HCT116 (cell line): ENCODE results near the gene ARSJ.

Experiments
- EZH2 ChIP-seq: fragments of 200-600 bp; sonication (generic); IDR thresholded peaks from 2 replicates; pipeline ENCODE4 v1.6.1; 2017; ENCODE audit warnings: antibody characterized with exemption, mixed run types
- EZH2phosphoT487 ChIP-seq: fragments of 200-600 bp; IDR thresholded peaks from 2 replicates; pipeline ENCODE4 v1.6.1; 2018; ENCODE audit warnings: antibody characterized with exemption, borderline replicate concordance
- POLR2A ChIP-seq: IDR thresholded peaks from 2 replicates; pipeline ENCODE4 v1.7.0; 2011; ENCODE audit warnings: borderline replicate concordance; ENCODE audit not compliant: insufficient read depth, insufficient read length; ENCODE audit errors: extremely low read depth
- RAD21 ChIP-seq: IDR thresholded peaks from 2 replicates; pipeline ENCODE4 v1.6.1; 2012; ENCODE audit warnings: low read depth, mild to moderate bottlenecking
- TCF7L2 ChIP-seq: IDR thresholded peaks from 2 replicates; pipeline ENCODE4 v1.7.0; 2011; ENCODE audit warnings: borderline replicate concordance, inconsistent platforms; ENCODE audit not compliant: insufficient read depth, insufficient read length; ENCODE audit errors: extremely low read depth
- YY1 ChIP-seq: IDR thresholded peaks from 2 replicates; pipeline ENCODE4 v1.6.1; 2011; ENCODE audit warnings: low read length, low read depth, moderate library complexity, mild to moderate bottlenecking; ENCODE audit not compliant: insufficient replicate concordance; ENCODE audit errors: extremely low read depth
- TF ChIP-seq, protein P1 (sequence below): IDR thresholded peaks from 2 replicates; pipeline ENCODE4 v1.6.1; 2012; ENCODE audit warnings: low read depth
- TF ChIP-seq, protein P2 (sequence below), 3 experiments: fragments of 200-600 bp in 1 of 3; sonication (generic) in 1 of 3; IDR thresholded peaks in 2 of 3; conservative IDR thresholded peaks in 1 of 3; 2 replicates each; pipeline ENCODE4 v1.5.1; 2012 to 2017; ENCODE audit warnings: low read depth in 2 of 3, low read length in 2 of 3, antibody characterized with exemption in 1 of 3, borderline replicate concordance in 1 of 3, control low read depth in 1 of 3, mild to moderate bottlenecking in 1 of 3, mixed read lengths in 1 of 3, mixed run types in 1 of 3, moderate library complexity in 1 of 3; ENCODE audit not compliant: insufficient read depth in 1 of 3
- TF ChIP-seq, protein P3 (sequence below): IDR thresholded peaks from 2 replicates; pipeline ENCODE4 v1.6.1; 2012

DNA sequence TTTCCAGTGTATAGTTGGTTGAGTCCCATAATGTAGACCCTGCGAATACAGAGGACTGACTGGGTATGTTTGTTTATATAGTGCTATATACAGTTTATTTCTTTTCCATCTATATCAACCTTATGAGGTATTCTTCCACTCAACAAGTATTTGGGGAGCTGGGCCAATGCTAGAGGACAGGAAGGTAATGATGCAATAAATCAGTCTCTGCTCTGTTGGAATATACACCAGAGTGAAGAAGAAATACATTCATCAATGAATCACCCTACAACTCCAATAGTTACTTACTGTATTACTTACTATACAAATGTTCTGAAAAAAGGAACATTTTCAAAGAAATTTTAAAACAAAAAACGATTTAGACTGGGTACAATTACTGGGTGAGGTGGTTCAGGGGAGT, 2.1 kb upstream of the ARSJ start:
- TF ChIP-seq, protein P1, sequence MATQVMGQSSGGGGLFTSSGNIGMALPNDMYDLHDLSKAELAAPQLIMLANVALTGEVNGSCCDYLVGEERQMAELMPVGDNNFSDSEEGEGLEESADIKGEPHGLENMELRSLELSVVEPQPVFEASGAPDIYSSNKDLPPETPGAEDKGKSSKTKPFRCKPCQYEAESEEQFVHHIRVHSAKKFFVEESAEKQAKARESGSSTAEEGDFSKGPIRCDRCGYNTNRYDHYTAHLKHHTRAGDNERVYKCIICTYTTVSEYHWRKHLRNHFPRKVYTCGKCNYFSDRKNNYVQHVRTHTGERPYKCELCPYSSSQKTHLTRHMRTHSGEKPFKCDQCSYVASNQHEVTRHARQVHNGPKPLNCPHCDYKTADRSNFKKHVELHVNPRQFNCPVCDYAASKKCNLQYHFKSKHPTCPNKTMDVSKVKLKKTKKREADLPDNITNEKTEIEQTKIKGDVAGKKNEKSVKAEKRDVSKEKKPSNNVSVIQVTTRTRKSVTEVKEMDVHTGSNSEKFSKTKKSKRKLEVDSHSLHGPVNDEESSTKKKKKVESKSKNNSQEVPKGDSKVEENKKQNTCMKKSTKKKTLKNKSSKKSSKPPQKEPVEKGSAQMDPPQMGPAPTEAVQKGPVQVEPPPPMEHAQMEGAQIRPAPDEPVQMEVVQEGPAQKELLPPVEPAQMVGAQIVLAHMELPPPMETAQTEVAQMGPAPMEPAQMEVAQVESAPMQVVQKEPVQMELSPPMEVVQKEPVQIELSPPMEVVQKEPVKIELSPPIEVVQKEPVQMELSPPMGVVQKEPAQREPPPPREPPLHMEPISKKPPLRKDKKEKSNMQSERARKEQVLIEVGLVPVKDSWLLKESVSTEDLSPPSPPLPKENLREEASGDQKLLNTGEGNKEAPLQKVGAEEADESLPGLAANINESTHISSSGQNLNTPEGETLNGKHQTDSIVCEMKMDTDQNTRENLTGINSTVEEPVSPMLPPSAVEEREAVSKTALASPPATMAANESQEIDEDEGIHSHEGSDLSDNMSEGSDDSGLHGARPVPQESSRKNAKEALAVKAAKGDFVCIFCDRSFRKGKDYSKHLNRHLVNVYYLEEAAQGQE = no peak
- no peak for TF ChIP-seq POLR2A
- TF ChIP-seq, protein P2, sequence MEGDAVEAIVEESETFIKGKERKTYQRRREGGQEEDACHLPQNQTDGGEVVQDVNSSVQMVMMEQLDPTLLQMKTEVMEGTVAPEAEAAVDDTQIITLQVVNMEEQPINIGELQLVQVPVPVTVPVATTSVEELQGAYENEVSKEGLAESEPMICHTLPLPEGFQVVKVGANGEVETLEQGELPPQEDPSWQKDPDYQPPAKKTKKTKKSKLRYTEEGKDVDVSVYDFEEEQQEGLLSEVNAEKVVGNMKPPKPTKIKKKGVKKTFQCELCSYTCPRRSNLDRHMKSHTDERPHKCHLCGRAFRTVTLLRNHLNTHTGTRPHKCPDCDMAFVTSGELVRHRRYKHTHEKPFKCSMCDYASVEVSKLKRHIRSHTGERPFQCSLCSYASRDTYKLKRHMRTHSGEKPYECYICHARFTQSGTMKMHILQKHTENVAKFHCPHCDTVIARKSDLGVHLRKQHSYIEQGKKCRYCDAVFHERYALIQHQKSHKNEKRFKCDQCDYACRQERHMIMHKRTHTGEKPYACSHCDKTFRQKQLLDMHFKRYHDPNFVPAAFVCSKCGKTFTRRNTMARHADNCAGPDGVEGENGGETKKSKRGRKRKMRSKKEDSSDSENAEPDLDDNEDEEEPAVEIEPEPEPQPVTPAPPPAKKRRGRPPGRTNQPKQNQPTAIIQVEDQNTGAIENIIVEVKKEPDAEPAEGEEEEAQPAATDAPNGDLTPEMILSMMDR (IDR thresholded peaks at IDR 0.05 in 2 of 3, conservative IDR thresholded peaks at IDR 0.05 in 1 of 3; ENCODE audit: borderline replicate concordance in 1 of 3, insufficient read depth in 1 of 3, low read depth in 2 of 3, low read length in 2 of 3) = no peak
- TF ChIP-seq TCF7L2 = no peak
- no peak for TF ChIP-seq RAD21
- TF ChIP-seq EZH2phosphoT487 = no peak
- no peak for TF ChIP-seq EZH2
- no peak for TF ChIP-seq YY1
- TF ChIP-seq, protein P3, sequence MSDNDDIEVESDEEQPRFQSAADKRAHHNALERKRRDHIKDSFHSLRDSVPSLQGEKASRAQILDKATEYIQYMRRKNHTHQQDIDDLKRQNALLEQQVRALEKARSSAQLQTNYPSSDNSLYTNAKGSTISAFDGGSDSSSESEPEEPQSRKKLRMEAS = no peak
